GM12878 (cell line): ENCODE results near the gene SAFB. TPM values are rescaled to one million over a fixed set of nuclear protein-coding genes. Genes with fewer than 3 reads are reported as not detected.
A peak's percentile ranks its signal among the peaks of the same experiment; 100 is the strongest.

ENCODE experiments used
- ATAC-seq: fragments of 200-7000 bp; cut with Tn5 transposase; 3 replicates; pipeline ENCODE4 v1.9.1; 2020; ENCODE audit warnings: mild to moderate bottlenecking, moderate library complexity
- BruUV-seq: library from RNA; stranded (reverse); fragments of 400-500 nt; replicated peaks from 2 replicates; lab custom pipeline; 2021; lab: Mats Ljungman, UMichigan
- CTCF ChIA-PET: fragments of 300-600 bp; sonication (Branson Sonifier 250); formaldehyde crosslinking; extraction: SDS; loops from one replicate; lab custom pipeline; 2021; ENCODE audit warnings: inconsistent platforms; lab: Yijun Ruan, JAX
- POLR2A ChIA-PET: fragments of 350-600 bp; formaldehyde crosslinking; extraction: SDS; loops from one replicate; lab custom pipeline; 2021; ENCODE audit warnings: inconsistent platforms; lab: Charles Lee
- RAD21 ChIA-PET: fragments of 300-600 bp; sonication (Branson Sonifier 250); formaldehyde crosslinking; loops from one replicate; lab custom pipeline; 2023; ENCODE audit warnings: antibody characterized with exemption; ENCODE audit not compliant: unreplicated experiment; lab: Charles Lee
- SMC1A ChIA-PET: fragments of 300-600 bp; sonication (Branson Sonifier 250); formaldehyde crosslinking; loops from one replicate; lab custom pipeline; 2023; ENCODE audit not compliant: unreplicated experiment, uncharacterized antibody; lab: Charles Lee
- DNase-seq: peaks from one replicate; pipeline ENCODE4 v3.0.0-alpha.2; 2011; ENCODE audit warnings: low read depth, low spot score
- FAIRE-seq: peaks from 3 replicates; lab custom pipeline; 2011; peaks lifted over from hg19 to GRCh38; lab: Jason Lieb, UNC
- H2AFZ ChIP-seq: 2 replicates; pipeline ENCODE4 v1.6.0; 2011; ENCODE audit warnings: low read depth, low read length, control low read depth; ENCODE audit not compliant: control insufficient read depth
- H3K27ac ChIP-seq: 2 replicates; pipeline ENCODE4 v1.5.1; 2011; ENCODE audit warnings: control low read depth; ENCODE audit not compliant: control insufficient read depth, insufficient read depth
- H3K27me3 ChIP-seq, 2 experiments: replicated peaks in 1 of 2; 2 replicates each; pipeline versions ENCODE4 v1.6.0 to v1.6.1; 2011; ENCODE audit warnings: low read length in 1 of 2; ENCODE audit not compliant: control insufficient read depth in 2 of 2, insufficient read depth in 2 of 2
- H3K36me3 ChIP-seq, 2 experiments: 2 replicates each; pipeline ENCODE4 v1.5.1; 2011; ENCODE audit warnings: low read length in 1 of 2; ENCODE audit not compliant: control insufficient read depth in 2 of 2, insufficient read depth in 2 of 2
- H3K4me1 ChIP-seq: 2 replicates; pipeline ENCODE4 v1.6.1; 2011; ENCODE audit warnings: mild to moderate bottlenecking, low read length, moderate library complexity, mixed read lengths; ENCODE audit not compliant: control insufficient read depth, insufficient read depth
- H3K4me2 ChIP-seq: 2 replicates; pipeline ENCODE4 v1.6.0; 2011; ENCODE audit warnings: control low read depth; ENCODE audit not compliant: control insufficient read depth, insufficient read depth
- H3K4me3 ChIP-seq: fragments of 200-600 bp; sonication (generic); 2 replicates; pipeline ENCODE4 v1.5.1; 2016
- H3K79me2 ChIP-seq: 2 replicates; pipeline ENCODE4 v1.6.0; 2011; ENCODE audit warnings: low read length; ENCODE audit not compliant: control insufficient read depth, insufficient read depth
- H3K9ac ChIP-seq: 2 replicates; pipeline ENCODE4 v1.8.0; 2011; ENCODE audit warnings: low read length, control low read depth, mixed read lengths; ENCODE audit not compliant: control insufficient read depth, insufficient read depth
- H3K9me3 ChIP-seq: replicated peaks from 3 replicates; pipeline ENCODE4 v1.5.1; 2011; ENCODE audit warnings: mild to moderate bottlenecking, low read length; ENCODE audit not compliant: control insufficient read depth, insufficient read depth
- H4K20me1 ChIP-seq: 2 replicates; pipeline ENCODE4 v1.6.0; 2011; ENCODE audit not compliant: control insufficient read depth, insufficient read depth
- CBX3 ChIP-seq: fragments of 200-600 bp; sonication (generic); IDR thresholded peaks from 2 replicates; pipeline ENCODE4 v1.6.1; 2016; ENCODE audit warnings: low read depth, borderline replicate concordance
- CREB1 ChIP-seq: IDR thresholded peaks from 2 replicates; pipeline ENCODE4 v1.6.1; 2012; ENCODE audit warnings: low read depth, mild to moderate bottlenecking, inconsistent platforms
- EGR1 ChIP-seq, 2 experiments: IDR thresholded peaks; 1 replicate in 1 of 2; 2 replicates in 1 of 2; pipeline ENCODE4 v1.6.1; 2011 to 2012; ENCODE audit warnings: low read depth in 2 of 2, low read length in 2 of 2, borderline replicate concordance in 1 of 2, mild to moderate bottlenecking in 1 of 2, moderate library complexity in 1 of 2
- ETV6 ChIP-seq, 2 experiments: fragments of 450-650 bp in 1 of 2; IDR thresholded peaks in 1 of 2; conservative IDR thresholded peaks in 1 of 2; 2 replicates each; pipeline ENCODE4 v1.6.1; 2014; ENCODE audit warnings: antibody characterized with exemption in 1 of 2, borderline replicate concordance in 1 of 2, low read depth in 1 of 2, mild to moderate bottlenecking in 1 of 2, moderate library complexity in 1 of 2
- PML ChIP-seq: IDR thresholded peaks from 2 replicates; pipeline ENCODE4 v1.6.1; 2012; ENCODE audit warnings: low read length, inconsistent platforms
- POLR2AphosphoS2 ChIP-seq: IDR thresholded peaks from 2 replicates; pipeline ENCODE4 v1.6.1; 2011; ENCODE audit warnings: low read depth, mild to moderate bottlenecking, low read length, improper control_type of control experiment, moderate library complexity
- SMC3 ChIP-seq: IDR thresholded peaks from 2 replicates; pipeline ENCODE4 v1.6.1; 2011; ENCODE audit warnings: low read length, improper control_type of control experiment, borderline replicate concordance
- SUPT20H ChIP-seq: IDR thresholded peaks from 2 replicates; pipeline ENCODE4 v1.6.1; 2011; ENCODE audit warnings: low read depth, mild to moderate bottlenecking, low read length, moderate library complexity, borderline replicate concordance; ENCODE audit not compliant: control insufficient read depth
- TCF3 ChIP-seq: IDR thresholded peaks from 2 replicates; pipeline ENCODE4 v1.6.1; 2012; ENCODE audit warnings: low read depth, mild to moderate bottlenecking, low read length, borderline replicate concordance; ENCODE audit not compliant: insufficient read depth
- ZZZ3 ChIP-seq: IDR thresholded peaks from 2 replicates; pipeline ENCODE4 v1.6.1; 2011; ENCODE audit warnings: low read depth; ENCODE audit not compliant: control insufficient read depth, insufficient read length
- WGBS: methylation state at CpG from one replicate; pipeline ENCODE4 v1.1.6; 2016; ENCODE audit warnings: low lambda C conversion rate; ENCODE audit not compliant: insufficient replicate concordance, insufficient coverage; ENCODE audit errors: missing lambda C conversion rate; 5-methylcytosine and 5-hydroxymethylcytosine counted together
- in situ Hi-C: fragments of 300-500 bp; cut with MboI; formaldehyde crosslinking; loops from 9 replicates; pipeline ENCODE4 v1.14.3; 2018; ENCODE audit warnings: mixed read lengths
- intact Hi-C: fragments of 100-400 bp; cut with micrococcal nuclease; formaldehyde crosslinking; loops from one replicate; pipeline ENCODE4 v1.14.2; 2022; ENCODE audit not compliant: unreplicated experiment
- polyA plus RNA-seq, 11 experiments: library from polyadenylated mRNA; depleted of rRNA in 4 of 11; unstranded in 6 of 11; stranded (reverse) in 5 of 11; fragments of >200 nt; fragmentation: Nextera tagmentation in 4 of 11; fragmentation: Illumina TruSeq in 1 of 11; extraction: Ambion mirVana in 4 of 11; extraction: Trizol in 1 of 11; gene quantifications; 1 replicate in 1 of 11; 2 replicates in 10 of 11; pipeline versions ENCODE4 v1.2.1 to v1.2.3, GENCODE V29; 2011 to 2016; ENCODE audit warnings: inconsistent platforms in 2 of 11, missing spikeins in 2 of 11, low read depth in 1 of 11
- total RNA-seq, 4 experiments: library from RNA; depleted of rRNA in 3 of 4; stranded (reverse); fragments of >200 nt in 3 of 4; fragmentation: Illumina TruSeq in 1 of 4; extraction: Trizol in 1 of 4; gene quantifications; 2 replicates each; pipeline versions ENCODE4 v1.2.1 to v1.2.3, GENCODE V29; 2013 to 2021
- TF ChIP-seq, protein P1 (sequence below): fragments of 450-650 bp; formaldehyde crosslinking; IDR thresholded peaks from 2 replicates; pipeline ENCODE4 v1.4.0; 2020; ENCODE audit warnings: mild to moderate bottlenecking, moderate library complexity
- TF ChIP-seq, protein P2 (sequence below): fragments of 450-650 bp; IDR thresholded peaks from 2 replicates; pipeline ENCODE4 v1.6.1; 2017; ENCODE audit warnings: mild to moderate bottlenecking, low read depth, inconsistent platforms; ENCODE audit not compliant: poor library complexity, severe bottlenecking
- TF ChIP-seq, protein P3 (sequence below): fragments of 450-650 bp; IDR thresholded peaks from 2 replicates; pipeline ENCODE4 v1.6.1; 2014; ENCODE audit warnings: mild to moderate bottlenecking

SAFB gene
- total and polyA plus RNA-seq, 10 of the 15 experiments (the other 5 are each of a cell fraction or from before 2014, with no cell fraction given): 1.6 to 131 (median 61.2) TPM

DNA sequence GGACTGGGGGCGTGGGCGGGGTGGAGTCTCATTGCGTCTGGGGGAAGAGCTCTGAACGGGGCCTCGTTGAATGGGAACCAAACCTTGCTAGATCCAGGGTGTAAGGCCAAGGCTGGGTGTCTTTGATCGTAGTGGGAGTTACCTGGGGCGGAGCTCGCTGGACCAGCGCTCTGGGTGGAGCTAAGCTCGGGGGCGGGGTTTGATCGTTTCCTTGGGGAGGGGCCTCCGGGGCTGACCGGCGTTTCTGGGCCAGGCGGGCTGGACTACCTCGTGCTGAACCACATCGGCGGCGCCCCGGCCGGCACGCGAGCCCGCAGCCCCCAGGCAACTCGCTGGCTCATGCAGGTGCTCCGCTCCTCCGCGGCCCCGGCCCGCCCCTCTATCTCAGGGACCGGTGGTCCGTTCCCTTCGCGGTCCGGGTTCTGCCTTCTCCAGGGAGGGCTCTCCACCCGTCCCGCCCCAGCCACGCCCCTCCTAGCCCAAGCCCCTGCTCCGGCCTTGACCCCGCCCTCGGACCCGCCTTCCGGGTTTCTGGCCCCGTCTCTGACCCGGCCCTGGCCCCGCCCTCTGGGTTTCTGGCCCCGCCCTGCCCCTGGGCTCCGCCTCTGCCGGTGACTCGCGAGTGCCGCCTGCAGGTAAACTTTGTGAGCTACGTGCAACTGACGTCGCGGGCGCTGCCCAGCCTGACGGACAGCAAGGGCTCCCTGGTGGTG is 63.9 kb downstream of the SAFB start:
- in situ Hi-C loops: loop anchor here (10.0 kb wide), 1 partner anchor 1442 kb away; the partner anchor contains the start of gene YJU2
- ChIA-PET CTCF (interaction anchor here (0.6 to 2.9 kb wide), 18 partner anchors 10 to 711 kb away, joined by 3 to 21 read pairs (median 4); partner anchors contain the start of genes CATSPERD, LONP1, SAFB and SAFB2), POLR2A (interaction anchor here (0.7 to 2.1 kb wide), 7 partner anchors 22 to 66 kb away, joined by 3 to 11 read pairs (median 4); partner anchors contain the start of genes CATSPERD, LONP1, SAFB and SAFB2)
- TF ChIP-seq, protein P1, sequence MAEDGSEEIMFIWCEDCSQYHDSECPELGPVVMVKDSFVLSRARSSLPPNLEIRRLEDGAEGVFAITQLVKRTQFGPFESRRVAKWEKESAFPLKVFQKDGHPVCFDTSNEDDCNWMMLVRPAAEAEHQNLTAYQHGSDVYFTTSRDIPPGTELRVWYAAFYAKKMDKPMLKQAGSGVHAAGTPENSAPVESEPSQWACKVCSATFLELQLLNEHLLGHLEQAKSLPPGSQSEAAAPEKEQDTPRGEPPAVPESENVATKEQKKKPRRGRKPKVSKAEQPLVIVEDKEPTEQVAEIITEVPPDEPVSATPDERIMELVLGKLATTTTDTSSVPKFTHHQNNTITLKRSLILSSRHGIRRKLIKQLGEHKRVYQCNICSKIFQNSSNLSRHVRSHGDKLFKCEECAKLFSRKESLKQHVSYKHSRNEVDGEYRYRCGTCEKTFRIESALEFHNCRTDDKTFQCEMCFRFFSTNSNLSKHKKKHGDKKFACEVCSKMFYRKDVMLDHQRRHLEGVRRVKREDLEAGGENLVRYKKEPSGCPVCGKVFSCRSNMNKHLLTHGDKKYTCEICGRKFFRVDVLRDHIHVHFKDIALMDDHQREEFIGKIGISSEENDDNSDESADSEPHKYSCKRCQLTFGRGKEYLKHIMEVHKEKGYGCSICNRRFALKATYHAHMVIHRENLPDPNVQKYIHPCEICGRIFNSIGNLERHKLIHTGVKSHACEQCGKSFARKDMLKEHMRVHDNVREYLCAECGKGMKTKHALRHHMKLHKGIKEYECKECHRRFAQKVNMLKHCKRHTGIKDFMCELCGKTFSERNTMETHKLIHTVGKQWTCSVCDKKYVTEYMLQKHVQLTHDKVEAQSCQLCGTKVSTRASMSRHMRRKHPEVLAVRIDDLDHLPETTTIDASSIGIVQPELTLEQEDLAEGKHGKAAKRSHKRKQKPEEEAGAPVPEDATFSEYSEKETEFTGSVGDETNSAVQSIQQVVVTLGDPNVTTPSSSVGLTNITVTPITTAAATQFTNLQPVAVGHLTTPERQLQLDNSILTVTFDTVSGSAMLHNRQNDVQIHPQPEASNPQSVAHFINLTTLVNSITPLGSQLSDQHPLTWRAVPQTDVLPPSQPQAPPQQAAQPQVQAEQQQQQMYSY (CRISPR knock-in tag): no peak
- no peak for TF ChIP-seq SMC3
- no peak for TF ChIP-seq CBX3
- no peak for TF ChIP-seq TCF3
- TF ChIP-seq, protein P2, sequence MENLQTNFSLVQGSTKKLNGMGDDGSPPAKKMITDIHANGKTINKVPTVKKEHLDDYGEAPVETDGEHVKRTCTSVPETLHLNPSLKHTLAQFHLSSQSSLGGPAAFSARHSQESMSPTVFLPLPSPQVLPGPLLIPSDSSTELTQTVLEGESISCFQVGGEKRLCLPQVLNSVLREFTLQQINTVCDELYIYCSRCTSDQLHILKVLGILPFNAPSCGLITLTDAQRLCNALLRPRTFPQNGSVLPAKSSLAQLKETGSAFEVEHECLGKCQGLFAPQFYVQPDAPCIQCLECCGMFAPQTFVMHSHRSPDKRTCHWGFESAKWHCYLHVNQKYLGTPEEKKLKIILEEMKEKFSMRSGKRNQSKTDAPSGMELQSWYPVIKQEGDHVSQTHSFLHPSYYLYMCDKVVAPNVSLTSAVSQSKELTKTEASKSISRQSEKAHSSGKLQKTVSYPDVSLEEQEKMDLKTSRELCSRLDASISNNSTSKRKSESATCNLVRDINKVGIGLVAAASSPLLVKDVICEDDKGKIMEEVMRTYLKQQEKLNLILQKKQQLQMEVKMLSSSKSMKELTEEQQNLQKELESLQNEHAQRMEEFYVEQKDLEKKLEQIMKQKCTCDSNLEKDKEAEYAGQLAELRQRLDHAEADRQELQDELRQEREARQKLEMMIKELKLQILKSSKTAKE: no peak
- no peak for TF ChIP-seq SUPT20H
- TF ChIP-seq PML: no peak
- TF ChIP-seq, protein P3, sequence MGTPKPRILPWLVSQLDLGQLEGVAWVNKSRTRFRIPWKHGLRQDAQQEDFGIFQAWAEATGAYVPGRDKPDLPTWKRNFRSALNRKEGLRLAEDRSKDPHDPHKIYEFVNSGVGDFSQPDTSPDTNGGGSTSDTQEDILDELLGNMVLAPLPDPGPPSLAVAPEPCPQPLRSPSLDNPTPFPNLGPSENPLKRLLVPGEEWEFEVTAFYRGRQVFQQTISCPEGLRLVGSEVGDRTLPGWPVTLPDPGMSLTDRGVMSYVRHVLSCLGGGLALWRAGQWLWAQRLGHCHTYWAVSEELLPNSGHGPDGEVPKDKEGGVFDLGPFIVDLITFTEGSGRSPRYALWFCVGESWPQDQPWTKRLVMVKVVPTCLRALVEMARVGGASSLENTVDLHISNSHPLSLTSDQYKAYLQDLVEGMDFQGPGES: no peak
- no peak for TF ChIP-seq ETV6 (conservative IDR thresholded peaks at IDR 0.05 in 1 of 2, IDR thresholded peaks at IDR 0.05 in 1 of 2; ENCODE audit: borderline replicate concordance in 1 of 2, low read depth in 1 of 2)
- peak in 1 of 2 experiments; percentile 62; a peak in 1 of 3 replicates for TF ChIP-seq EGR1 (IDR thresholded peaks at IDR 0.05; ENCODE audit: borderline replicate concordance in 1 of 2, low read depth in 2 of 2, low read length in 2 of 2)
- no peak for TF ChIP-seq POLR2AphosphoS2
- TF ChIP-seq CREB1: peak; percentile 94
- TF ChIP-seq ZZZ3: no peak

More for the DNA sequence above, 63.9 kb downstream of the SAFB start:
- Histone ChIP-seq H3K9ac (peak overlapping the region; percentile 45), H2AFZ (peak overlapping the region; percentile 94), H3K36me3 (peaks cover 0 to 4% of the 10 kb centered on the region in 2 experiments; a peak in 2 of 4 replicates), H3K27ac (peak overlapping the region; percentile 50; the same call in 1 of the 2 replicates), H3K27me3 (no peaks in the 10 kb centered on the region), H3K9me3 (no peaks in the 10 kb centered on the region; the same call in 2 of the 3 replicates), H4K20me1 (no peaks in the 10 kb centered on the region; the same call in 1 of the 2 replicates), H3K79me2 (peaks cover 20% of the 10 kb centered on the region), H3K4me1 (no peaks in the 10 kb centered on the region), H3K4me2 (peak overlapping the region; percentile 63), H3K4me3 (peak overlapping the region; percentile 54)
- BruUV-seq: no TSS peak
- DNase-seq: peak; percentile 73
- peak; percentile 79 for ATAC-seq
- FAIRE-seq: peak; percentile 89
- ChIA-PET SMC1A (interaction anchor here (1.0 to 1.2 kb wide), 4 partner anchors 10 to 64 kb away, joined by 3 to 5 read pairs (median 4); partner anchors contain the start of genes CATSPERD, SAFB and SAFB2), RAD21 (interaction anchor here (1.0 to 2.1 kb wide), 5 partner anchors 27 to 139 kb away, joined by 3 to 12 read pairs (median 4); partner anchors contain the start of genes CATSPERD, LONP1, SAFB and SAFB2)
- WGBS: 1% methylated on average over 26 of the region's 59 CpGs
- intact Hi-C loops: loop anchor here (5.0 kb wide), 1 partner anchor 65 kb away; the partner anchor contains the start of genes SAFB and SAFB2
